Endothelial cell of umbilical vein (primary cell): ENCODE data around the gene EXOC5. TPM values are rescaled to one million over a fixed set of nuclear protein-coding genes. Genes with fewer than 3 reads are reported as not detected.

ENCODE experiments used
- BruUV-seq: library from RNA; stranded (reverse); fragments of 400-500 nt; replicated peaks from 2 replicates; lab custom pipeline; 2021; lab: Mats Ljungman, UMichigan
- CTCF ChIA-PET: fragments of 300-600, 350-600 bp; sonication (Branson Sonifier 250); formaldehyde crosslinking; loops from one replicate; lab custom pipeline; 2021; ENCODE audit warnings: antibody characterized with exemption, inconsistent platforms; lab: Charles Lee
- POLR2A ChIA-PET: fragments of 300-600, 350-600 bp; sonication (Branson Sonifier 250); formaldehyde crosslinking; loops from one replicate; lab custom pipeline; 2021; ENCODE audit warnings: antibody characterized with exemption, inconsistent platforms; lab: Charles Lee
- DNase-seq: peaks from one replicate; pipeline ENCODE4 v3.0.0-alpha.2; 2011; ENCODE audit warnings: low read depth, low spot score
- FAIRE-seq: peaks from 2 replicates; lab custom pipeline; 2011; peaks lifted over from hg19 to GRCh38; lab: Jason Lieb, UNC
- H2AFZ ChIP-seq: 2 replicates; pipeline ENCODE4 v1.6.0; 2012; ENCODE audit warnings: low read depth, low read length, control low read depth, inconsistent platforms
- H3K27ac ChIP-seq: 2 replicates; pipeline ENCODE4 v1.5.1; 2011; ENCODE audit warnings: low read depth, mild to moderate bottlenecking, control low read depth, low read length, moderate library complexity; ENCODE audit not compliant: insufficient read depth
- H3K27me3 ChIP-seq, 2 experiments: 2 replicates each; pipeline versions ENCODE4 v1.6.0 to v1.6.1; 2011; ENCODE audit warnings: low read length in 2 of 2, mixed read lengths in 1 of 2; ENCODE audit not compliant: control insufficient read depth in 2 of 2, insufficient read depth in 2 of 2
- H3K36me3 ChIP-seq, 2 experiments: 2 replicates in 1 of 2; 3 replicates in 1 of 2; pipeline ENCODE4 v1.5.1; 2011; ENCODE audit warnings: low read length in 2 of 2, mild to moderate bottlenecking in 1 of 2, moderate library complexity in 1 of 2; ENCODE audit not compliant: control insufficient read depth in 2 of 2, insufficient read depth in 2 of 2; ENCODE audit errors: extremely low read depth in 1 of 2
- H3K4me1 ChIP-seq: 3 replicates; pipeline ENCODE4 v1.5.1; 2011; ENCODE audit warnings: mild to moderate bottlenecking, low read length; ENCODE audit not compliant: control insufficient read depth, insufficient read depth; ENCODE audit errors: extremely low read depth
- H3K4me2 ChIP-seq: 2 replicates; pipeline ENCODE4 v1.6.1; 2011; ENCODE audit warnings: low read length, control low read depth, mixed read lengths; ENCODE audit not compliant: insufficient read depth
- H3K4me3 ChIP-seq, 3 experiments: fragments of 200-600 bp in 1 of 3; sonication (generic), shearing (Covaris generic) in 1 of 3; replicated peaks in 1 of 3; 2 replicates each; pipeline ENCODE4 v1.5.1; 2011 to 2016; ENCODE audit warnings: control low read depth in 3 of 3, low read length in 3 of 3, mild to moderate bottlenecking in 2 of 3, inconsistent platforms in 1 of 3, low read depth in 1 of 3, moderate library complexity in 1 of 3; ENCODE audit not compliant: insufficient read depth in 1 of 3
- H3K79me2 ChIP-seq: 2 replicates; pipeline ENCODE4 v1.6.0; 2012; ENCODE audit warnings: low read length, inconsistent platforms; ENCODE audit not compliant: control insufficient read depth, insufficient read depth
- H3K9ac ChIP-seq: replicated peaks from 2 replicates; pipeline ENCODE3; 2011; ENCODE audit warnings: low read length, control low read depth; ENCODE audit not compliant: insufficient read depth; ENCODE audit errors: extremely low read depth
- H3K9me1 ChIP-seq: replicated peaks from 3 replicates; pipeline ENCODE4 v1.6.0; 2011; ENCODE audit warnings: mild to moderate bottlenecking, low read length; ENCODE audit not compliant: control insufficient read depth, insufficient read depth; ENCODE audit errors: extremely low read depth
- H3K9me3 ChIP-seq: replicated peaks from 2 replicates; pipeline ENCODE4 v1.5.1; 2012; ENCODE audit warnings: low read length, inconsistent platforms; ENCODE audit not compliant: control insufficient read depth, insufficient read depth
- H4K20me1 ChIP-seq: replicated peaks from 2 replicates; pipeline ENCODE3; 2011; ENCODE audit warnings: mild to moderate bottlenecking, low read length; ENCODE audit not compliant: control insufficient read depth, insufficient read depth; ENCODE audit errors: extremely low read depth
- CTCF ChIP-seq, 2 donors: IDR thresholded peaks; 1 replicate in 1 of 2; 2 replicates in 1 of 2; pipeline ENCODE4 v1.5.1; 2011; ENCODE audit warnings: low read length in 2 of 2, mild to moderate bottlenecking in 2 of 2, moderate library complexity in 2 of 2, control low read depth in 1 of 2, inconsistent platforms in 1 of 2, low read depth in 1 of 2; ENCODE audit not compliant: insufficient read depth in 1 of 2; ENCODE audit errors: extremely low read depth in 1 of 2
- EZH2 ChIP-seq: IDR thresholded peaks from 2 replicates; pipeline ENCODE4 v1.6.1; 2012; ENCODE audit warnings: borderline replicate concordance, low read depth, mild to moderate bottlenecking, moderate library complexity, low read length, inconsistent platforms; ENCODE audit not compliant: severe bottlenecking
- FOS ChIP-seq: IDR thresholded peaks from 2 replicates; pipeline ENCODE4 v1.6.1; 2011; ENCODE audit warnings: mild to moderate bottlenecking, low read length, moderate library complexity, borderline replicate concordance; ENCODE audit not compliant: insufficient read depth
- GATA2 ChIP-seq: IDR thresholded peaks from 2 replicates; pipeline ENCODE4 v1.7.0; 2011; ENCODE audit warnings: low read depth, mild to moderate bottlenecking, moderate library complexity, mixed read lengths, low read length; ENCODE audit not compliant: insufficient read length, insufficient read depth
- JUN ChIP-seq: IDR thresholded peaks from 2 replicates; pipeline ENCODE4 v1.6.1; 2011; ENCODE audit warnings: borderline replicate concordance, low read depth; ENCODE audit not compliant: insufficient read length, insufficient read depth
- MYC ChIP-seq: IDR thresholded peaks from one replicate; pipeline ENCODE4 v1.6.1; 2011; ENCODE audit warnings: mild to moderate bottlenecking, low read depth, low read length
- POLR2A ChIP-seq: IDR thresholded peaks from 2 replicates; pipeline ENCODE4 v1.6.1; 2012; ENCODE audit warnings: low read depth, mild to moderate bottlenecking, control low read depth, low read length
- POLR2AphosphoS5 ChIP-seq: IDR thresholded peaks from 2 replicates; pipeline ENCODE4 v1.6.1; 2012; ENCODE audit warnings: low read depth, mild to moderate bottlenecking, control low read depth, low read length, moderate library complexity; ENCODE audit not compliant: insufficient read depth
- dilution Hi-C: fragments of 300-500 bp; cut with MboI; formaldehyde crosslinking; loops from one replicate; pipeline ENCODE4 v1.15.0; 2019; ENCODE audit warnings: low sequenced_read_pairs; ENCODE audit not compliant: extremely low pct_ligation_motif_present
- intact Hi-C: fragments of 100-400 bp; cut with micrococcal nuclease; formaldehyde crosslinking; loops from one replicate; pipeline ENCODE4 v1.10.0; 2022
- polyA plus RNA-seq, 4 experiments: library from polyadenylated mRNA; depleted of rRNA in 3 of 4; stranded (reverse) in 3 of 4; unstranded in 1 of 4; fragments of >200 nt; gene quantifications; 2 replicates each; pipeline versions ENCODE4 v1.2.1 to v1.2.3, GENCODE V29; 2011 to 2012; ENCODE audit warnings: missing spikeins in 1 of 4
- total RNA-seq: library from RNA; stranded (reverse); gene quantifications from 2 replicates; pipeline ENCODE4 v1.2.3, GENCODE V29; 2021
- TF ChIP-seq, protein P1 (sequence below): IDR thresholded peaks from 2 replicates; pipeline ENCODE4 v1.6.1; 2011; ENCODE audit not compliant: insufficient read depth, insufficient read length

Gene EXOC5
- total and polyA plus RNA-seq, 2 donors (not counting 3 experiments of a cell fraction or from before 2014, with no cell fraction given), result 23.9 to 104 TPM

DNA sequence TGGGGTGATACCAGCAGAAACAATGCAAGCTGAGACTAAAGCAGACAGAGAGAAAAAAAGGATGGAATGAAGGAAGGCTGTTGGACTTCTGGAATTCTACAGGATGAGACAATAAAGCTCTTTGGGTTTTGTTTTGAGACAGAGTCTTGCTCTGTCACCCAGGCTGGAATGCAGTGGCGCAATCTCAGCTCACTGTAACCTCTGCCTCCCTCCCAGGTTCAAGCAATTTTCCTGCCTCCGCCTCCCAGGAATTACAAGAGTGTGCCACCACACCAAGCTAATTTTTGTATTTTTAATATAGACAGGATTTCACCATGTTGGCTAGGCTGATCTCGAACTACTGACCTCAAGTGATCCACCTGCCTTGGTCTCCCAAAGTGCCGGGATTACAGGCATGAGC lies 115.4 kb downstream of the EXOC5 start:
- H3K27ac ChIP-seq, result no peak overlapping the region
- no peaks in the 10 kb centered on the region for H3K9me1 ChIP-seq
- no TSS peak for BruUV-seq
- no peaks in the 10 kb centered on the region for H3K27me3 ChIP-seq
- intact Hi-C loops, result no loop called here
- no peak overlapping the region for H3K9ac ChIP-seq
- H3K4me2 ChIP-seq, result no peak overlapping the region
- no peaks in the 10 kb centered on the region for H4K20me1 ChIP-seq
- POLR2A ChIA-PET, result no interaction called here
- CTCF ChIA-PET, result no interaction called here
- no peak overlapping the region for H2AFZ ChIP-seq
- DNase-seq, result no peak
- no peak for TF ChIP-seq POLR2A
- no peak for TF ChIP-seq EZH2
- TF ChIP-seq, protein P1, sequence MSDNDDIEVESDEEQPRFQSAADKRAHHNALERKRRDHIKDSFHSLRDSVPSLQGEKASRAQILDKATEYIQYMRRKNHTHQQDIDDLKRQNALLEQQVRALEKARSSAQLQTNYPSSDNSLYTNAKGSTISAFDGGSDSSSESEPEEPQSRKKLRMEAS, result no peak
- no peak for TF ChIP-seq FOS
- no peak for TF ChIP-seq MYC
- TF ChIP-seq CTCF (IDR thresholded peaks at IDR 0.05; ENCODE audit: extremely low read depth in 1 of 2, insufficient read depth in 1 of 2, low read depth in 1 of 2, low read length in 2 of 2), result no peak
- TF ChIP-seq JUN, result no peak
- TF ChIP-seq GATA2, result no peak
- TF ChIP-seq POLR2AphosphoS5, result no peak
- H3K4me3 ChIP-seq, result no peak overlapping the region
- dilution Hi-C loops, result no loop called here
- H3K36me3 ChIP-seq, result no peaks in the 10 kb centered on the region
- no peaks in the 10 kb centered on the region for H3K79me2 ChIP-seq
- no peaks in the 10 kb centered on the region for H3K4me1 ChIP-seq
- FAIRE-seq, result no peak
- no peaks in the 10 kb centered on the region for H3K9me3 ChIP-seq

Other genes with a start within 250 kb of the EXOC5 start
- 38.7 and 39.6 TPM in 2 replicates for gene AP5M1, start 66 bp upstream of the EXOC5 start, total RNA-seq
- gene AP5M1, start 66 bp upstream of the EXOC5 start, polyA plus RNA-seq, result 12.5 and 14.8 TPM in 2 replicates
- gene NAA30, start 121.7 kb upstream of the EXOC5 start, total RNA-seq, result 21.8 and 22.1 TPM in 2 replicates
- gene NAA30, start 121.7 kb upstream of the EXOC5 start, polyA plus RNA-seq, result 4.8 and 5.4 TPM in 2 replicates
- gene CCDC198, start 225.0 kb upstream of the EXOC5 start, total RNA-seq, result not detected in 2 replicates
- not detected in 2 replicates for gene CCDC198, start 225.0 kb upstream of the EXOC5 start, polyA plus RNA-seq